ENCODE measurements around the gene CDC16.

- no peak for TF ChIP-seq EZH2 (IDR thresholded peaks at IDR 0.05; ENCODE audit: borderline replicate concordance, low read depth, low read length, poor library complexity, severe bottlenecking)
- TF ChIP-seq, protein P1, sequence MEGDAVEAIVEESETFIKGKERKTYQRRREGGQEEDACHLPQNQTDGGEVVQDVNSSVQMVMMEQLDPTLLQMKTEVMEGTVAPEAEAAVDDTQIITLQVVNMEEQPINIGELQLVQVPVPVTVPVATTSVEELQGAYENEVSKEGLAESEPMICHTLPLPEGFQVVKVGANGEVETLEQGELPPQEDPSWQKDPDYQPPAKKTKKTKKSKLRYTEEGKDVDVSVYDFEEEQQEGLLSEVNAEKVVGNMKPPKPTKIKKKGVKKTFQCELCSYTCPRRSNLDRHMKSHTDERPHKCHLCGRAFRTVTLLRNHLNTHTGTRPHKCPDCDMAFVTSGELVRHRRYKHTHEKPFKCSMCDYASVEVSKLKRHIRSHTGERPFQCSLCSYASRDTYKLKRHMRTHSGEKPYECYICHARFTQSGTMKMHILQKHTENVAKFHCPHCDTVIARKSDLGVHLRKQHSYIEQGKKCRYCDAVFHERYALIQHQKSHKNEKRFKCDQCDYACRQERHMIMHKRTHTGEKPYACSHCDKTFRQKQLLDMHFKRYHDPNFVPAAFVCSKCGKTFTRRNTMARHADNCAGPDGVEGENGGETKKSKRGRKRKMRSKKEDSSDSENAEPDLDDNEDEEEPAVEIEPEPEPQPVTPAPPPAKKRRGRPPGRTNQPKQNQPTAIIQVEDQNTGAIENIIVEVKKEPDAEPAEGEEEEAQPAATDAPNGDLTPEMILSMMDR (conservative IDR thresholded peaks at IDR 0.05; ENCODE audit: low read depth, low read length) = no peak
Measured at GRCh38 chr13:114260814-114261213, 26.1 kb downstream of the CDC16 start.

All from A673 (cell line).